Measurements from ENCODE around the gene HOXC5. TPM values are rescaled to one million over a fixed set of nuclear protein-coding genes. Genes with fewer than 3 reads are reported as not detected.

HOXC5 gene
- total and polyA plus RNA-seq, 4 experiments from 2014 or later, result not detected

DNA sequence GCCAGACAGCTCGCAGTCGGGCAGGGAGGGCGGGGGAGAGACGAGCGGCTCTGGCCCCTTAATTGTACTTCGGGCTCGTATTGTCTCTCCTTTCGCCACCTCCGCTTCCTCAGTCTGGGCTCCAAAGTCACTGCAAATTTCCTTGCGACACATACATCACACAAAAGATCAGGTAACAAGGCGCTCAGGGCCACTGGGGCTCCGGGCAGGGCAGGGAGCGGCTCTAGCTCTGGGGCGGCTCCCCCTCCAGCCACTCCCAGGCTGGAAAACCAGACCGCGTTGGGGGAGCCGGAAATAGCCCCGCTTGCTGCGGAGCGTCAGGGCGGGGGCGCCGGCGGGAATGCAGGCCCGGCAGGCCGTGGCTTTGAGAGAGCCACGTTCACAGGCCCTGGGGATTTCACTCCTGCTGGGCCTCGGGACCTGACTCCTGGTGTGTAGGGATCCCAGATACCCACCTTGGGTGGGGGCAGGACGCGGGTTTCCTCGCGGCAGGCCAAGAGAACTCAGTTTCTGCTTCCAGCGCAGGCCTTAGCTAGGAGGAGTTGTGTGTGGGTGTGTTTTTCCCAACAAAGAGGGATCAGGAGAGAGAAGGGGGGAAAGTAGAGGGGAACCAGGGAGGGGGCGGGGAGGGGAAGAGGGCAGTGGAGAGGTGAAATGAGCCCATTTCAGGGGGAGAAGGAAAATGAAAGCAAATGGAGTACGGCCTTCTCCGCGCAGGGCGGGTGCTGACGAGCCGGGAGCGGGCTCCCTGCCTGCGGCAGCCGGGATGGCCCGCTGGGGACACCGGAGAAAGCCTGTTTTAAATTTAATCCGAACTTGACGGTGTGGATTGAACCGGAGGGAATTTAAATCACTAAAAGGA lies 37.2 kb upstream of the HOXC5 start:
- Histone ChIP-seq H3K27ac (ENCODE audit: low read depth, low read length) (no peak overlapping the region), H3K36me3 (ENCODE audit: insufficient read depth, low read length) (no peaks in the 10 kb centered on the region), H3K4me1 (ENCODE audit: insufficient read depth, low read length) (peaks cover 42% of the 10 kb centered on the region), H3K4me3 (ENCODE audit: low read length in 2 of 2) (peak overlapping the region; percentile 29 to 64), H3K27me3 (ENCODE audit: insufficient read depth, low read length) (peaks cover 92% of the 10 kb centered on the region), H3K9me3 (ENCODE audit: control insufficient read depth in 1 of 2, low read length in 2 of 2) (no peaks in the 10 kb centered on the region)
- POLR2A ChIA-PET (ENCODE audit: partially characterized antibody), result interaction anchor here (0.6 kb wide), 1 partner anchor 39 kb away, joined by 3 read pairs; no protein-coding TSS in a partner anchor
- CTCF ChIA-PET (ENCODE audit: partially characterized antibody), result no interaction called here
- peaks cover 10 to 67% (median 29%) of the 10 kb centered on the region in 4 donors for H3K4me1 Mint-ChIP-seq
- peaks cover 0 to 11% (median 1%) of the 10 kb centered on the region in 8 donors for H3K9me3 Mint-ChIP-seq
- no peaks in the 10 kb centered on the region for H3K36me3 Mint-ChIP-seq
- H3K27ac Mint-ChIP-seq, result peak overlapping the region in 4 of 7 donors; percentile 48 to 80 (median 72)
- H3K4me3 Mint-ChIP-seq, result peak overlapping the region; percentile 71 to 89 (median 82)
- no peak for DNase-seq
- intact Hi-C loops (cut with micrococcal nuclease), result loop anchor here (10.0 kb wide), 1 partner anchor 359 kb away; no protein-coding TSS in a partner anchor
- H3K27me3 Mint-ChIP-seq, result peaks cover 74 to 83% of the 10 kb centered on the region in 2 donors

DNA sequence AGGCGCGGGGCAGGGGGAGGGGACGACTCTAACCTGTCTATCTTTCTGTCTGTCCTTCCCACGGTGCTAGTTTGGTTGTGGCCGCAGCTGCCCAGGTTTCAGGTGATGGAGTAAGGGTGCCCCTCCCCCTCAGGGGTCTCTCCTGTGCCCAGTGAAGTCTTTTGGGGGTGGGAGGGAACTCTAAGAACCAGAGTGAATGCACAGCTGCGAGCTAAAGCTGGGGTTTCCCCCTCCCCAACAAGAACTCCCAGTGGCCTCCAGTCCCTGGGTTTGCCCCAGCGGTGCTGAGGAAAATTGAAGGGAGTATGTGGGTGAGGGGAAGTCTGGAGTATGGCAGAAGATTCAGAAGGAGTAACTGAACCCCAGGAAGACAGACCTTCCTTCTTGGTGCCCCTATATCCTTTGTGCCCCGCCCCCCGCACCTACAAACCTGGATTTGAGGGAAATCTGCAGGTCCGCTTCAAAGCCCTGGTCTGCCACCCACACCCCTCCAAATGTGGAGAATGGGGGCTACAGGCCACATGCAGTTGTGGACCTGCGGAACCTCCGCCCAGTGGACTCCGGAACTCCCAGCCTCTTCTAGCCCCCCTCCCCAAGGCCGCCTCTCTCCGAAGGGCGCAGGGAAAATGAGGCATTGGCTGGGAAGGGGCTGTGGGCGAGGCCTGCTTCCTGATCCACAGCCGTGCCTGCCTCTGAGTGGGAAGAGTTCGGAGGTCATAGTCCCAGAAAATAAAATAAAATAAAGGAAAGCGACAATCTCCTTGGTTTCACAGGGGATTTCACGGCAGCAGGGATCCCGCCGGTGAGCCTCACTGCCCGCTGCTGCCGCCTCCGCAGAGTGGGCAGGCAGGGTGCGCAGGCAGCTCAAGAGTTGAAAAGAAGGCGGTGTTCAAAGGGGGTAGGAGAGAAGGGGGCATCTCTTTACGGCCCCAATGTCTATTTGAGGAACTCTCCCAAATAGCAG lies 36.3 kb upstream of the HOXC5 start:
- H3K4me3 ChIP-seq (ENCODE audit: low read length in 2 of 2), result peak overlapping the region; percentile 29 to 64

DNA sequence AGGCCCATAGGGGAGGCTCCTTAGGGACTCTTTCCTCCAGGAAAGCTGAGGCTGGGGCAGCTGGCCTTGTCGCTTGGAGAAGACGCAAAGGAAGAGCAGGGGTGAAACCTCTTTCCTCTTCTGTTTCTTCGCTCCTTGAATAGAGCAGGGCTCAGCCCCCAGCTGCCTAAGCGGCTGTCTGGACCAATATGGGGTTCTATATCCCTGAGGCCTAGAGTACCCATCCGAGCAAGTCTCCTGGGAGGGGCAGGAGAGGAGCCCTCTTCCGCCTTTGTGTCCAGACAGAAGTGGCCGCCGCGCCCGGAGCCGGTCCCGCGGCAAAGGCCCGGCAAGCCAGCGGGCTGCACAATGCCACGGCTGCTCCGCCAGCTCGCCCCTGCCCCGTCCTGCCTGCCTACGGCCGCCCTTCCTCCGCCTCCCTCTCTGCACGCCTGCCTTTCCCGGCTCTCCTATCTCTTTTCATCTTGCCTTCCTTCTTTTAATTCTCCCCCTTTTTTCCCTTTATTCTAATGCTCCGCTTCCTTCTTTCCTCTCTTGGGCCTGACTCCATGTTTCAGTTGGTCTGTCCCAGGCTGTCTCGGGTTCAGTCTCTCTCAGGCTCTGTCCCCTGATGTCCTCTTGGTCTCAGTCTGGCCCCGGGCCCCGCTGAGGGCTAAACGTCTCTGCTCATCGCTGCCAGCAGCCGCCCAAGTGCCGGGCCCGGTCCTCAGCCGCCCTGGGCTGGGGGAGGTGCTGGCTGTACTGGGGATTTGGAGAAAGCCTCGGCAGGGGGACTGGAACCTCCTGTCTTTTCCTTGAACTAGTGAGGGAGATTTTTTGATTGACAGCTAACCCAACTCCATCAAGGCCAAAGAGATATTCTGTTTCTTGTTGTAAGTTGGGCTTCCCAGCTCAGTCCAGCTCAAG lies 35.4 kb upstream of the HOXC5 start:
- intact Hi-C loops (cut with micrococcal nuclease), result loop anchor here (10.0 kb wide), 1 partner anchor 357 kb away; no protein-coding TSS in a partner anchor
- Histone ChIP-seq H3K4me1 (ENCODE audit: insufficient read depth, low read length) (peaks cover 42% of the 10 kb centered on the region), H3K27me3 (ENCODE audit: insufficient read depth, low read length) (peaks cover 92% of the 10 kb centered on the region), H3K36me3 (ENCODE audit: insufficient read depth, low read length) (no peaks in the 10 kb centered on the region), H3K27ac (ENCODE audit: low read depth, low read length) (no peak overlapping the region), H3K9me3 (ENCODE audit: control insufficient read depth in 1 of 2, low read length in 2 of 2) (no peaks in the 10 kb centered on the region), H3K4me3 (ENCODE audit: low read length in 2 of 2) (no peak overlapping the region)
- POLR2A ChIA-PET (ENCODE audit: partially characterized antibody), result no interaction called here
- Mint-ChIP-seq H3K36me3 (no peaks in the 10 kb centered on the region), H3K4me1 (peaks cover 10 to 67% (median 29%) of the 10 kb centered on the region in 4 donors), H3K27me3 (peaks cover 68 to 83% of the 10 kb centered on the region in 2 donors), H3K4me3 (peak overlapping the region in 5 of 8 donors; percentile 33 to 82 (median 65)), H3K27ac (peak overlapping the region in 1 of 7 donors; percentile 78), H3K9me3 (peaks cover 0 to 11% (median 1%) of the 10 kb centered on the region in 8 donors)
- DNase-seq, result no peak
- CTCF ChIA-PET (ENCODE audit: partially characterized antibody), result interaction anchor here (1.2 to 5.3 kb wide), 4 partner anchors 193 to 209 kb away, joined by 3 to 26 read pairs (median 6); no protein-coding TSS in a partner anchor

More for the DNA sequence above, 36.3 kb upstream of the HOXC5 start:
- Histone ChIP-seq H3K27me3 (ENCODE audit: insufficient read depth, low read length) (peaks cover 92% of the 10 kb centered on the region), H3K4me1 (ENCODE audit: insufficient read depth, low read length) (peaks cover 42% of the 10 kb centered on the region), H3K9me3 (ENCODE audit: control insufficient read depth in 1 of 2, low read length in 2 of 2) (no peaks in the 10 kb centered on the region), H3K27ac (ENCODE audit: low read depth, low read length) (no peak overlapping the region), H3K36me3 (ENCODE audit: insufficient read depth, low read length) (no peaks in the 10 kb centered on the region)
- H3K27ac Mint-ChIP-seq, result peak overlapping the region in 1 of 7 donors; percentile 80
- ChIA-PET CTCF (ENCODE audit: partially characterized antibody) (interaction anchor here (1.7 to 2.0 kb wide), 2 partner anchors 196 to 205 kb away, joined by 4 to 7 read pairs; no protein-coding TSS in a partner anchor), POLR2A (ENCODE audit: partially characterized antibody) (interaction anchor here (0.9 kb wide), 1 partner anchor 9 kb away, joined by 5 read pairs; no protein-coding TSS in a partner anchor)
- no peak for DNase-seq
- peak overlapping the region; percentile 71 to 89 (median 82) for H3K4me3 Mint-ChIP-seq
- H3K27me3 Mint-ChIP-seq, result peaks cover 72 to 84% of the 10 kb centered on the region in 2 donors
- H3K36me3 Mint-ChIP-seq, result no peaks in the 10 kb centered on the region
- peaks cover 0 to 11% (median 1%) of the 10 kb centered on the region in 8 donors for H3K9me3 Mint-ChIP-seq
- peaks cover 10 to 67% (median 29%) of the 10 kb centered on the region in 4 donors for H3K4me1 Mint-ChIP-seq
- intact Hi-C loops (cut with micrococcal nuclease), result loop anchor here (10.0 kb wide), 1 partner anchor 358 kb away; no protein-coding TSS in a partner anchor

DNA sequence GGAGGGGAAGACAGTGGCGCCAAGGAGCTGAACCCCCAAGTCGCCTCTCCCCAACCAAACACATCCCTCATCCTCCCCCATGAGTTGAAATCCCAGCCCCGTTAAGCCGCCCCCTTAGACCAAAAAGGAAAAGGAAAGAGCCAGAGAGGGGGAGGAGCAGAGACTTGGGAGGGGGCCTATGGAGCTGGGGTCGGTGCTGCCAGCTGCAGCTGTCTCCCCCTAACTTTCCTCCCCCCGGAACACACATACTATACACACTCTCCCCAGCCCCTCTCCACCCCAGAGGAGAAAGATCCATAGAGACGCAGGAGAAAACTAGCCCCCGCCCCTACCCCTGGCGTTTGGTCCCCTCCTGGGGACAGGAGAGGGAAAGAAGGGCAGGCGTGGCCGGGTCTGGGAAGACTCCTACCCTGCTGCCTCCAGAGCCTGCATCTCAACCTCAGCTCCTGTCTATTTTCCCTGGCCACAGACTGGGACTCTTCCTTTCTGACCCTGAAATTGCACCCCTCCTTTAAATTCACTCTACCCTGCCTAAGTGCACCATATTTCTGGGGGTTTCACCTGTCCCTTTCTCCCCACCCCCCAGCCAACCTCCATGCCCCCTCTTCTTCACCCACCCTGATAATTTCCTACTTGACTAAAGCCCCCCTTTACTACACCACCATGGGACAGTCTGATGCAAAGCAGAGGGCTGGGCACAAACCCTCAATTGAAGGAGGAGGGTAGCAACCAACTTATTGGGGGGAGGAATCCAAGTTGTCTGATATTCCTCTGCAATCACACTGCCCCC lies 34.5 kb upstream of the HOXC5 start:
- no peak for DNase-seq
- peaks cover 10 to 65% (median 29%) of the 10 kb centered on the region in 4 donors for H3K4me1 Mint-ChIP-seq
- H3K27me3 ChIP-seq (ENCODE audit: insufficient read depth, low read length), result peaks cover 91% of the 10 kb centered on the region
- intact Hi-C loops (cut with micrococcal nuclease), result loop anchor here (10.0 kb wide), 1 partner anchor 356 kb away; no protein-coding TSS in a partner anchor
- peaks cover 42% of the 10 kb centered on the region for H3K4me1 ChIP-seq (ENCODE audit: insufficient read depth, low read length)
- no peak overlapping the region for H3K4me3 ChIP-seq (ENCODE audit: low read length in 2 of 2)
- H3K27ac ChIP-seq (ENCODE audit: low read depth, low read length), result no peak overlapping the region
- POLR2A ChIA-PET (ENCODE audit: partially characterized antibody), result no interaction called here
- CTCF ChIA-PET (ENCODE audit: partially characterized antibody), result interaction anchor here (1.2 to 5.3 kb wide), 3 partner anchors 192 to 208 kb away, joined by 3 to 26 read pairs (median 7); no protein-coding TSS in a partner anchor
- peak overlapping the region in 2 of 7 donors; percentile 29 to 78 for H3K27ac Mint-ChIP-seq
- H3K36me3 Mint-ChIP-seq, result no peaks in the 10 kb centered on the region
- peaks cover 0 to 11% (median 1%) of the 10 kb centered on the region in 8 donors for H3K9me3 Mint-ChIP-seq
- peaks cover 70 to 82% of the 10 kb centered on the region in 2 donors for H3K27me3 Mint-ChIP-seq
- H3K9me3 ChIP-seq (ENCODE audit: control insufficient read depth in 1 of 2, low read length in 2 of 2), result no peaks in the 10 kb centered on the region
- no peaks in the 10 kb centered on the region for H3K36me3 ChIP-seq (ENCODE audit: insufficient read depth, low read length)
- peak overlapping the region in 2 of 8 donors; percentile 9 to 47 for H3K4me3 Mint-ChIP-seq

DNA sequence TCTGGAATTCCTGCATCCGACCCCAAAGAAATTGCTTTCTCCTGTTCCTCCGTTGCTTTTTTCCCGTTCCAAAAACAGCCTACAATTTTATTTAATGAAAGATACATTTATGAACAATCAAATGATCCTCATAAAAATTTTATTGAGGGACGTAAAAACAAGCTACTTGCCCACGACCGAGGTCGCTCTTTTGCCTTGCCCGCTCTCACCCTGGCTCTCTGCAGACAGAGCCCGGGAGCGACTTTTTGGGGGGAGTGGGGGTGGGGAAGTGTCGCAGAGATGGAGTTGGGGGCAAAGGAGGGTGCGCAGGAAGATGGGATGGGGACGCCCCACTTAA lies 34.0 kb upstream of the HOXC5 start:
- Mint-ChIP-seq H3K36me3 (no peaks in the 10 kb centered on the region), H3K4me3 (peak overlapping the region in 3 of 8 donors; percentile 1 to 47 (median 22)), H3K9me3 (peaks cover 0 to 10% (median under 1%) of the 10 kb centered on the region in 8 donors), H3K27me3 (peaks cover 69 to 82% of the 10 kb centered on the region in 2 donors), H3K4me1 (peaks cover 10 to 59% (median 28%) of the 10 kb centered on the region in 4 donors), H3K27ac (peak overlapping the region in 2 of 7 donors; percentile 29 to 78)
- intact Hi-C loops (cut with micrococcal nuclease), result loop anchor here (10.0 kb wide), 1 partner anchor 356 kb away; no protein-coding TSS in a partner anchor
- H3K27me3 ChIP-seq (ENCODE audit: insufficient read depth, low read length), result peaks cover 90% of the 10 kb centered on the region
- ChIA-PET CTCF (ENCODE audit: partially characterized antibody) (interaction anchor here (5.3 kb wide), 1 partner anchor 208 kb away, joined by 26 read pairs; no protein-coding TSS in a partner anchor), POLR2A (ENCODE audit: partially characterized antibody) (interaction anchor here (1.5 kb wide), 2 partner anchors 19 to 21 kb away, joined by 3 to 5 read pairs; no protein-coding TSS in a partner anchor)
- peaks cover 42% of the 10 kb centered on the region for H3K4me1 ChIP-seq (ENCODE audit: insufficient read depth, low read length)
- no peak overlapping the region for H3K4me3 ChIP-seq (ENCODE audit: low read length in 2 of 2)
- no peaks in the 10 kb centered on the region for H3K36me3 ChIP-seq (ENCODE audit: insufficient read depth, low read length)
- DNase-seq, result no peak
- H3K9me3 ChIP-seq (ENCODE audit: control insufficient read depth in 1 of 2, low read length in 2 of 2), result no peaks in the 10 kb centered on the region
- H3K27ac ChIP-seq (ENCODE audit: low read depth, low read length), result no peak overlapping the region
